SK-N-SH treated with all-trans-retinoic acid at 6 μM for 48 hours (cell line): ENCODE data around the gene GET4.

Source experiments
- ATAC-seq: fragments of 200-7000 bp; cut with Tn5 transposase; 3 replicates; pipeline ENCODE4 v1.9.1; 2020; ENCODE audit warnings: mild to moderate bottlenecking, moderate library complexity
- ARNTL ChIP-seq: fragments of 450-650 bp; formaldehyde crosslinking; IDR thresholded peaks from 2 replicates; pipeline ENCODE4 v1.5.0; 2020; ENCODE audit warnings: low read depth, mild to moderate bottlenecking, moderate library complexity, borderline replicate concordance
- CSDC2 ChIP-seq: fragments of 250-450 bp; sonication (Bioruptor Pico); IDR thresholded peaks from 2 replicates; pipeline ENCODE4 v1.5.0; 2020; ENCODE audit warnings: mild to moderate bottlenecking, moderate library complexity
- CSRNP3 ChIP-seq: fragments of 250-450 bp; sonication (Bioruptor Pico); IDR thresholded peaks from 2 replicates; pipeline ENCODE4 v1.5.1; 2021; ENCODE audit warnings: mild to moderate bottlenecking, moderate library complexity
- ESRRG ChIP-seq: fragments of 250-450 bp; sonication (Bioruptor Pico); IDR thresholded peaks from 2 replicates; pipeline ENCODE4 v1.6.1; 2021; ENCODE audit warnings: mild to moderate bottlenecking
- GLIS3 ChIP-seq: fragments of 250-450 bp; sonication (Bioruptor Pico); IDR thresholded peaks from 2 replicates; pipeline ENCODE4 v1.5.0; 2020; ENCODE audit warnings: mild to moderate bottlenecking, moderate library complexity
- ISL1 ChIP-seq: fragments of 250-450 bp; sonication (Bioruptor Pico); IDR thresholded peaks from 2 replicates; pipeline ENCODE4 v2.1.2; 2022; ENCODE audit warnings: mild to moderate bottlenecking, moderate library complexity
- OSR1 ChIP-seq: fragments of 250-450 bp; sonication (Bioruptor Pico); IDR thresholded peaks from 2 replicates; pipeline ENCODE4 v1.8.0; 2022; ENCODE audit warnings: moderate library complexity, mild to moderate bottlenecking, inconsistent platforms
- PATZ1 ChIP-seq: fragments of 250-450 bp; sonication (Bioruptor Pico); IDR thresholded peaks from 2 replicates; pipeline ENCODE4 v1.8.0; 2020; ENCODE audit warnings: mild to moderate bottlenecking, moderate library complexity, borderline replicate concordance
- POU6F1 ChIP-seq: fragments of 250-450 bp; sonication (Bioruptor Pico); IDR thresholded peaks from 2 replicates; pipeline ENCODE4 v1.8.0; 2021; ENCODE audit warnings: low read depth, mild to moderate bottlenecking, moderate library complexity, borderline replicate concordance
- PPARA ChIP-seq: fragments of 250-450 bp; sonication (Bioruptor Pico); IDR thresholded peaks from 2 replicates; pipeline ENCODE4 v1.5.0; 2020; ENCODE audit warnings: mild to moderate bottlenecking, borderline replicate concordance
- RARB ChIP-seq: fragments of 250-450 bp; sonication (Bioruptor Pico); IDR thresholded peaks from 2 replicates; pipeline ENCODE4 v1.8.0; 2021; ENCODE audit warnings: mild to moderate bottlenecking, moderate library complexity
- SNAI2 ChIP-seq: fragments of 250-450 bp; sonication (Bioruptor Pico); IDR thresholded peaks from 2 replicates; pipeline ENCODE4 v1.5.0; 2020; ENCODE audit warnings: mild to moderate bottlenecking, moderate library complexity
- TCF4 ChIP-seq: fragments of 250-450 bp; sonication (Bioruptor Pico); IDR thresholded peaks from 2 replicates; pipeline ENCODE4 v1.8.0; 2021; ENCODE audit warnings: mild to moderate bottlenecking, moderate library complexity, borderline replicate concordance
- TOX ChIP-seq: fragments of 250-450 bp; sonication (Bioruptor Pico); IDR thresholded peaks from 2 replicates; pipeline ENCODE4 v1.8.0; 2021; ENCODE audit warnings: mild to moderate bottlenecking, moderate library complexity, borderline replicate concordance
- TSHZ2 ChIP-seq: fragments of 250-450 bp; sonication (Bioruptor Pico); IDR thresholded peaks from 2 replicates; pipeline ENCODE4 v1.5.0; 2020; ENCODE audit warnings: mild to moderate bottlenecking, moderate library complexity
- ZC3H10 ChIP-seq: fragments of 250-450 bp; sonication (Bioruptor Pico); IDR thresholded peaks from 2 replicates; pipeline ENCODE4 v1.5.1; 2021; ENCODE audit warnings: mild to moderate bottlenecking, moderate library complexity
- ZFP3 ChIP-seq: fragments of 250-450 bp; sonication (Bioruptor Pico); IDR thresholded peaks from 2 replicates; pipeline ENCODE4 v1.5.0; 2020; ENCODE audit warnings: mild to moderate bottlenecking, moderate library complexity
- ZFP30 ChIP-seq: fragments of 450-650 bp; formaldehyde crosslinking; IDR thresholded peaks from 2 replicates; pipeline ENCODE4 v1.5.0; 2022; ENCODE audit warnings: mild to moderate bottlenecking, moderate library complexity
- ZNF565 ChIP-seq: fragments of 450-650 bp; formaldehyde crosslinking; conservative IDR thresholded peaks from 2 replicates; pipeline ENCODE4 v1.5.0; 2020; ENCODE audit warnings: low read depth, mild to moderate bottlenecking, moderate library complexity
- ZNF70 ChIP-seq: fragments of 450-650 bp; formaldehyde crosslinking; IDR thresholded peaks from 2 replicates; pipeline ENCODE4 v1.5.0; 2020; ENCODE audit warnings: mild to moderate bottlenecking, moderate library complexity
- ZNF8 ChIP-seq: fragments of 450-650 bp; formaldehyde crosslinking; IDR thresholded peaks from 2 replicates; pipeline ENCODE4 v1.5.0; 2020; ENCODE audit warnings: mild to moderate bottlenecking, moderate library complexity

Gene GET4

GRCh38 chr7:932651-932975, 56.3 kb downstream of the GET4 start:
- no peak for TF ChIP-seq ARNTL (CRISPR knock-in tag)
- no peak for TF ChIP-seq CSDC2 (CRISPR knock-in tag)
- no peak for TF ChIP-seq ZFP3 (CRISPR knock-in tag)
- TF ChIP-seq ZNF8 (CRISPR knock-in tag): no peak
- no peak for TF ChIP-seq ZC3H10
- no peak for ATAC-seq

- no peak for ATAC-seq
- TF ChIP-seq ZC3H10 (no peak), PATZ1 (CRISPR knock-in tag) (no peak), TCF4 (CRISPR knock-in tag) (no peak), ISL1 (CRISPR knock-in tag) (no peak), ZNF565 (CRISPR knock-in tag) (no peak), CSRNP3 (no peak), ZFP3 (CRISPR knock-in tag) (no peak), TOX (CRISPR knock-in tag) (no peak), ZNF70 (CRISPR knock-in tag) (no peak), ARNTL (CRISPR knock-in tag) (no peak), SNAI2 (CRISPR knock-in tag) (no peak), OSR1 (no peak), ESRRG (CRISPR knock-in tag) (no peak), RARB (no peak), GLIS3 (CRISPR knock-in tag) (no peak), TSHZ2 (CRISPR knock-in tag) (no peak), ZNF8 (CRISPR knock-in tag) (no peak), POU6F1 (CRISPR knock-in tag) (no peak), PPARA (CRISPR knock-in tag) (no peak), ZFP30 (no peak)
Observed at GRCh38 chr7:934469-935163, 58.3 kb downstream of the GET4 start.

- TF ChIP-seq PATZ1 (CRISPR knock-in tag) (no peak), ESRRG (CRISPR knock-in tag) (no peak), SNAI2 (CRISPR knock-in tag) (no peak), TCF4 (CRISPR knock-in tag) (no peak), ZFP30 (no peak), ZNF70 (CRISPR knock-in tag) (no peak), TSHZ2 (CRISPR knock-in tag) (no peak), RARB (no peak), POU6F1 (CRISPR knock-in tag) (no peak), ZNF565 (CRISPR knock-in tag) (no peak)
- TF ChIP-seq, all 23 proteins: peak for 0
- ATAC-seq: no peak
Observed at GRCh38 chr7:935164-935873, 59.0 kb downstream of the GET4 start.
